ENCODE measurements around the gene HOXC13.

The HOXC13 gene

GRCh38 chr12:53994009-53994263, 55.3 kb downstream of the HOXC13 start:
- in situ Hi-C loops (cut with MboI; ENCODE audit: low sequenced_read_pairs): loop anchor here (10.0 kb wide), 2 partner anchors 211 to 381 kb away; no protein-coding TSS in a partner anchor

- in situ Hi-C loops (cut with MboI; ENCODE audit: low sequenced_read_pairs): loop anchor here (10.0 kb wide), 2 partner anchors 210 to 380 kb away; no protein-coding TSS in a partner anchor
Measured at GRCh38 chr12:53994264-53995001, 55.8 kb downstream of the HOXC13 start.

- in situ Hi-C loops (cut with MboI; ENCODE audit: low sequenced_read_pairs): loop anchor here (10.0 kb wide), 2 partner anchors 210 to 380 kb away; no protein-coding TSS in a partner anchor
Measured at GRCh38 chr12:53995002-53995377, 56.4 kb downstream of the HOXC13 start.

GRCh38 chr12:53995378-53996239, 57.0 kb downstream of the HOXC13 start:
- in situ Hi-C loops (cut with MboI; ENCODE audit: low sequenced_read_pairs): loop anchor here (10.0 kb wide), 2 partner anchors 209 to 379 kb away; no protein-coding TSS in a partner anchor

All from HL-60/S4 (cell line).